Measurements from ENCODE around the gene MTCH1.

GRCh38 chr6:36938536-36938935 is 47.5 kb downstream of the MTCH1 start:
- no peak for TF ChIP-seq POLR2A (IDR thresholded peaks at IDR 0.05)
- TF ChIP-seq, protein P1, sequence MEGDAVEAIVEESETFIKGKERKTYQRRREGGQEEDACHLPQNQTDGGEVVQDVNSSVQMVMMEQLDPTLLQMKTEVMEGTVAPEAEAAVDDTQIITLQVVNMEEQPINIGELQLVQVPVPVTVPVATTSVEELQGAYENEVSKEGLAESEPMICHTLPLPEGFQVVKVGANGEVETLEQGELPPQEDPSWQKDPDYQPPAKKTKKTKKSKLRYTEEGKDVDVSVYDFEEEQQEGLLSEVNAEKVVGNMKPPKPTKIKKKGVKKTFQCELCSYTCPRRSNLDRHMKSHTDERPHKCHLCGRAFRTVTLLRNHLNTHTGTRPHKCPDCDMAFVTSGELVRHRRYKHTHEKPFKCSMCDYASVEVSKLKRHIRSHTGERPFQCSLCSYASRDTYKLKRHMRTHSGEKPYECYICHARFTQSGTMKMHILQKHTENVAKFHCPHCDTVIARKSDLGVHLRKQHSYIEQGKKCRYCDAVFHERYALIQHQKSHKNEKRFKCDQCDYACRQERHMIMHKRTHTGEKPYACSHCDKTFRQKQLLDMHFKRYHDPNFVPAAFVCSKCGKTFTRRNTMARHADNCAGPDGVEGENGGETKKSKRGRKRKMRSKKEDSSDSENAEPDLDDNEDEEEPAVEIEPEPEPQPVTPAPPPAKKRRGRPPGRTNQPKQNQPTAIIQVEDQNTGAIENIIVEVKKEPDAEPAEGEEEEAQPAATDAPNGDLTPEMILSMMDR (IDR thresholded peaks at IDR 0.05), result no peak
